Panc1 (cell line): Measurements from ENCODE around the gene NINL. TPM values are rescaled to one million over a fixed set of nuclear protein-coding genes. Genes with fewer than 3 reads are reported as not detected.

Experiments used
- ATAC-seq: fragments of 200-7000 bp; cut with Tn5 transposase; 2 replicates; pipeline ENCODE4 v1.9.1; 2020; ENCODE audit warnings: mild to moderate bottlenecking, moderate library complexity
- BruUV-seq: library from RNA; stranded (reverse); fragments of 400-500 nt; replicated peaks from 2 replicates; lab custom pipeline; 2021; lab: Mats Ljungman, UMichigan
- CTCF ChIA-PET: fragments of 300-600 bp; sonication (Branson Sonifier 250); formaldehyde crosslinking; loops from one replicate; lab custom pipeline; 2022; ENCODE audit warnings: antibody characterized with exemption; lab: Charles Lee
- POLR2A ChIA-PET: fragments of 300-600 bp; sonication (Branson Sonifier 250); formaldehyde crosslinking; loops from one replicate; lab custom pipeline; 2022; ENCODE audit warnings: antibody characterized with exemption; lab: Charles Lee
- DNase-seq: peaks from one replicate; pipeline ENCODE4 v3.0.0-alpha.2; 2010; ENCODE audit warnings: low read depth, low spot score
- H3K27ac ChIP-seq: 2 replicates; pipeline ENCODE4 v1.5.1; 2011; ENCODE audit warnings: mild to moderate bottlenecking, low read length, inconsistent platforms
- H3K27me3 ChIP-seq: fragments of 200-500 bp; sonication (Bioruptor generic); 2 replicates; pipeline ENCODE4 v1.6.0; 2014; ENCODE audit warnings: low read length, inconsistent platforms; ENCODE audit not compliant: control insufficient read depth, insufficient read depth
- H3K36me3 ChIP-seq: fragments of 200-500 bp; sonication (Bioruptor generic); 2 replicates; pipeline ENCODE4 v1.5.1; 2014; ENCODE audit warnings: inconsistent platforms, mild to moderate bottlenecking, low read length, moderate library complexity; ENCODE audit not compliant: control insufficient read depth, insufficient read depth
- H3K4me1 ChIP-seq: 2 replicates; pipeline ENCODE4 v1.5.1; 2011; ENCODE audit warnings: inconsistent platforms, mild to moderate bottlenecking, low read length, moderate library complexity; ENCODE audit not compliant: control insufficient read depth, insufficient read depth
- H3K4me3 ChIP-seq, 2 experiments: 2 replicates each; pipeline ENCODE4 v1.5.1; 2011 to 2012; ENCODE audit warnings: low read depth in 2 of 2, low read length in 2 of 2, mild to moderate bottlenecking in 2 of 2, inconsistent platforms in 1 of 2, moderate library complexity in 1 of 2
- H3K9me3 ChIP-seq: fragments of 200-500 bp; sonication (Bioruptor generic); 2 replicates; pipeline ENCODE4 v1.5.1; 2014; ENCODE audit warnings: low read depth, mild to moderate bottlenecking, inconsistent platforms, low read length, moderate library complexity; ENCODE audit not compliant: control insufficient read depth, insufficient read depth
- CTCF ChIP-seq: fragments of 450-650 bp; IDR thresholded peaks from 2 replicates; pipeline ENCODE4 v1.5.1; 2017; ENCODE audit warnings: mild to moderate bottlenecking
- POLR2AphosphoS5 ChIP-seq: IDR thresholded peaks from 2 replicates; pipeline ENCODE4 v1.6.1; 2012; ENCODE audit warnings: mild to moderate bottlenecking, low read depth, low read length, moderate library complexity
- SIN3A ChIP-seq: IDR thresholded peaks from 2 replicates; pipeline ENCODE4 v1.6.1; 2012; ENCODE audit warnings: low read depth, mild to moderate bottlenecking, low read length, moderate library complexity, borderline replicate concordance; ENCODE audit not compliant: insufficient read depth
- TCF7L2 ChIP-seq: IDR thresholded peaks from 2 replicates; pipeline ENCODE4 v1.6.1; 2011; ENCODE audit warnings: mild to moderate bottlenecking, low read depth, low read length, inconsistent platforms
- in situ Hi-C: cut with HindIII; loops from 2 replicates; pipeline ENCODE4 v1.10.0; 2016; ENCODE audit warnings: low sequenced_read_pairs, low pct_unique_long_range_greater_than_20kb
- intact Hi-C: fragments of 100-400 bp; cut with micrococcal nuclease; formaldehyde crosslinking; loops from one replicate; pipeline ENCODE4 v1.10.0; 2022; ENCODE audit not compliant: unreplicated experiment
- total RNA-seq: library from RNA; stranded (reverse); gene quantifications from one replicate; pipeline ENCODE4 v1.2.1, GENCODE V29; 2021; ENCODE audit not compliant: unreplicated experiment
- TF ChIP-seq, protein P1 (sequence below), 2 experiments: IDR thresholded peaks; 2 replicates each; pipeline ENCODE4 v1.6.1; 2011 to 2012; ENCODE audit warnings: low read depth in 2 of 2, control low read depth in 1 of 2, low read length in 1 of 2, mild to moderate bottlenecking in 1 of 2, moderate library complexity in 1 of 2; ENCODE audit not compliant: insufficient read depth in 1 of 2

The NINL gene
- total RNA-seq, 1 experiment from 2014 or later = 25.0 TPM

GRCh38 chr20:25452333-25452732, 133.0 kb downstream of the NINL start:
- intact Hi-C loops = no loop called here
- no TSS peak for BruUV-seq
- peaks cover 6% of the 10 kb centered on the region for H3K4me1 ChIP-seq
- peaks cover 2% of the 10 kb centered on the region; the same call in 1 of the 2 replicates for H3K36me3 ChIP-seq
- ChIA-PET CTCF (interaction anchor here (0.6 kb wide), 1 partner anchor 163 kb away, joined by 4 read pairs; no protein-coding TSS in a partner anchor), POLR2A (no interaction called here)
- H3K27ac ChIP-seq = no peak overlapping the region
- ATAC-seq (no peak), DNase-seq (no peak)
- no peak for TF ChIP-seq TCF7L2
- TF ChIP-seq CTCF = no peak
- TF ChIP-seq SIN3A = no peak
- no peak for TF ChIP-seq POLR2AphosphoS5
- TF ChIP-seq, protein P1, sequence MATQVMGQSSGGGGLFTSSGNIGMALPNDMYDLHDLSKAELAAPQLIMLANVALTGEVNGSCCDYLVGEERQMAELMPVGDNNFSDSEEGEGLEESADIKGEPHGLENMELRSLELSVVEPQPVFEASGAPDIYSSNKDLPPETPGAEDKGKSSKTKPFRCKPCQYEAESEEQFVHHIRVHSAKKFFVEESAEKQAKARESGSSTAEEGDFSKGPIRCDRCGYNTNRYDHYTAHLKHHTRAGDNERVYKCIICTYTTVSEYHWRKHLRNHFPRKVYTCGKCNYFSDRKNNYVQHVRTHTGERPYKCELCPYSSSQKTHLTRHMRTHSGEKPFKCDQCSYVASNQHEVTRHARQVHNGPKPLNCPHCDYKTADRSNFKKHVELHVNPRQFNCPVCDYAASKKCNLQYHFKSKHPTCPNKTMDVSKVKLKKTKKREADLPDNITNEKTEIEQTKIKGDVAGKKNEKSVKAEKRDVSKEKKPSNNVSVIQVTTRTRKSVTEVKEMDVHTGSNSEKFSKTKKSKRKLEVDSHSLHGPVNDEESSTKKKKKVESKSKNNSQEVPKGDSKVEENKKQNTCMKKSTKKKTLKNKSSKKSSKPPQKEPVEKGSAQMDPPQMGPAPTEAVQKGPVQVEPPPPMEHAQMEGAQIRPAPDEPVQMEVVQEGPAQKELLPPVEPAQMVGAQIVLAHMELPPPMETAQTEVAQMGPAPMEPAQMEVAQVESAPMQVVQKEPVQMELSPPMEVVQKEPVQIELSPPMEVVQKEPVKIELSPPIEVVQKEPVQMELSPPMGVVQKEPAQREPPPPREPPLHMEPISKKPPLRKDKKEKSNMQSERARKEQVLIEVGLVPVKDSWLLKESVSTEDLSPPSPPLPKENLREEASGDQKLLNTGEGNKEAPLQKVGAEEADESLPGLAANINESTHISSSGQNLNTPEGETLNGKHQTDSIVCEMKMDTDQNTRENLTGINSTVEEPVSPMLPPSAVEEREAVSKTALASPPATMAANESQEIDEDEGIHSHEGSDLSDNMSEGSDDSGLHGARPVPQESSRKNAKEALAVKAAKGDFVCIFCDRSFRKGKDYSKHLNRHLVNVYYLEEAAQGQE (IDR thresholded peaks at IDR 0.05; ENCODE audit: insufficient read depth in 1 of 2, low read depth in 2 of 2, low read length in 1 of 2) = no peak
- no peaks in the 10 kb centered on the region for H3K9me3 ChIP-seq
- H3K4me3 ChIP-seq = no peak overlapping the region
- in situ Hi-C loops = no loop called here
- no peaks in the 10 kb centered on the region for H3K27me3 ChIP-seq

GRCh38 chr20:25447671-25448070, 137.7 kb downstream of the NINL start:
- Histone ChIP-seq H3K4me3 (no peak overlapping the region), H3K36me3 (peaks cover 4% of the 10 kb centered on the region; the same call in 1 of the 2 replicates), H3K9me3 (no peaks in the 10 kb centered on the region), H3K27me3 (no peaks in the 10 kb centered on the region), H3K27ac (no peak overlapping the region), H3K4me1 (no peaks in the 10 kb centered on the region)
- no peak for ATAC-seq
- BruUV-seq = no TSS peak
- intact Hi-C loops (no loop called here), in situ Hi-C loops (no loop called here)
- no peak for DNase-seq
- ChIA-PET POLR2A (no interaction called here), CTCF (no interaction called here)
- TF ChIP-seq CTCF (no peak), POLR2AphosphoS5 (no peak), TCF7L2 (no peak), SIN3A (no peak)
